ENCODE measurements around the gene LRRC75A. TPM values are rescaled to one million over a fixed set of nuclear protein-coding genes. Genes with fewer than 3 reads are reported as not detected.

The LRRC75A gene
- total RNA-seq, 3 donors from 2014 or later (not counting 1 experiment from before 2014, with no cell fraction given) = 2.6 to 3.0 (median 3.0) TPM

- no peak overlapping the region for H3K4me3 Mint-ChIP-seq
- Histone ChIP-seq H3K27ac (ENCODE audit: low read length) (no peak overlapping the region), H3K36me3 (ENCODE audit: control insufficient read depth, insufficient read depth, low read length) (no peaks in the 10 kb centered on the region), H3K9me3 (ENCODE audit: control insufficient read depth, insufficient read depth, low read length) (no peaks in the 10 kb centered on the region), H3K4me1 (ENCODE audit: control insufficient read depth, insufficient read depth, low read length) (peaks cover 9% of the 10 kb centered on the region), H3K4me3 (ENCODE audit: low read length) (no peak overlapping the region), H3K27me3 (ENCODE audit: control insufficient read depth, insufficient read depth, low read length) (no peaks in the 10 kb centered on the region)
- H3K27me3 Mint-ChIP-seq (ENCODE audit: low read depth in 2 of 2) = peaks cover 28 to 32% of the 10 kb centered on the region in 2 donors
- no peaks in the 10 kb centered on the region for H3K36me3 Mint-ChIP-seq
- ATAC-seq = no peak
- no peak overlapping the region for H3K27ac Mint-ChIP-seq
- no peak for TF ChIP-seq CTCF (IDR thresholded peaks at IDR 0.05)
- WGBS (ENCODE audit: insufficient coverage) = 91% methylated on average over 6 of the region's 6 CpGs
- H3K9me3 Mint-ChIP-seq = no peaks in the 10 kb centered on the region
- H3K4me1 Mint-ChIP-seq = peaks cover 0 to 8% of the 10 kb centered on the region in 2 donors
- intact Hi-C loops (cut with micrococcal nuclease) = no loop called here
- DNase-seq = no peak
Measured at GRCh38 chr17:16513873-16514272, 21.9 kb upstream of the LRRC75A start.

- H3K9me3 ChIP-seq (ENCODE audit: control insufficient read depth, insufficient read depth, low read length) = no peaks in the 10 kb centered on the region
- no peaks in the 10 kb centered on the region for H3K36me3 Mint-ChIP-seq
- WGBS (ENCODE audit: insufficient coverage) = 8% methylated on average over 3 of the region's 4 CpGs
- ATAC-seq (peak in 1 of 3 donors; percentile 35), DNase-seq (no peak)
- peaks cover 9% of the 10 kb centered on the region for H3K4me1 ChIP-seq (ENCODE audit: control insufficient read depth, insufficient read depth, low read length)
- H3K27ac Mint-ChIP-seq = no peak overlapping the region
- H3K36me3 ChIP-seq (ENCODE audit: control insufficient read depth, insufficient read depth, low read length) = no peaks in the 10 kb centered on the region
- no peak overlapping the region for H3K27ac ChIP-seq (ENCODE audit: low read length)
- H3K9me3 Mint-ChIP-seq = no peaks in the 10 kb centered on the region
- intact Hi-C loops (cut with micrococcal nuclease) = no loop called here
- no peak overlapping the region for H3K4me3 ChIP-seq (ENCODE audit: low read length)
- H3K4me1 Mint-ChIP-seq = peaks cover 0 to 8% of the 10 kb centered on the region in 2 donors
- H3K27me3 ChIP-seq (ENCODE audit: control insufficient read depth, insufficient read depth, low read length) = no peaks in the 10 kb centered on the region
- no peak overlapping the region for H3K4me3 Mint-ChIP-seq
- peaks cover 25 to 33% of the 10 kb centered on the region in 2 donors for H3K27me3 Mint-ChIP-seq (ENCODE audit: low read depth in 2 of 2)
- TF ChIP-seq CTCF (IDR thresholded peaks at IDR 0.05) = no peak
Measured at GRCh38 chr17:16512011-16512410, 20.0 kb upstream of the LRRC75A start.

- TF ChIP-seq CTCF (IDR thresholded peaks at IDR 0.05) = no peak
- Mint-ChIP-seq H3K36me3 (no peaks in the 10 kb centered on the region), H3K27ac (no peak overlapping the region), H3K4me3 (no peak overlapping the region), H3K27me3 (ENCODE audit: low read depth in 2 of 2) (peaks cover 21 to 31% of the 10 kb centered on the region in 2 donors), H3K4me1 (peaks cover 0 to 8% of the 10 kb centered on the region in 2 donors), H3K9me3 (no peaks in the 10 kb centered on the region)
- WGBS (ENCODE audit: insufficient coverage) = 67% methylated on average over 1 of the region's 1 CpG
- Histone ChIP-seq H3K36me3 (ENCODE audit: control insufficient read depth, insufficient read depth, low read length) (no peaks in the 10 kb centered on the region), H3K4me1 (ENCODE audit: control insufficient read depth, insufficient read depth, low read length) (peaks cover 9% of the 10 kb centered on the region), H3K27ac (ENCODE audit: low read length) (no peak overlapping the region), H3K9me3 (ENCODE audit: control insufficient read depth, insufficient read depth, low read length) (no peaks in the 10 kb centered on the region), H3K27me3 (ENCODE audit: control insufficient read depth, insufficient read depth, low read length) (no peaks in the 10 kb centered on the region), H3K4me3 (ENCODE audit: low read length) (no peak overlapping the region)
- no peak for ATAC-seq
- intact Hi-C loops (cut with micrococcal nuclease) = no loop called here
- DNase-seq = no peak
Measured at GRCh38 chr17:16511593-16511992, 19.6 kb upstream of the LRRC75A start.

GRCh38 chr17:16507918-16508533 is 16.0 kb upstream of the LRRC75A start:
- ATAC-seq (no peak), DNase-seq (no peak)
- no peaks in the 10 kb centered on the region for H3K36me3 ChIP-seq (ENCODE audit: control insufficient read depth, insufficient read depth, low read length)
- H3K9me3 ChIP-seq (ENCODE audit: control insufficient read depth, insufficient read depth, low read length) = no peaks in the 10 kb centered on the region
- H3K4me3 Mint-ChIP-seq = no peak overlapping the region
- H3K9me3 Mint-ChIP-seq = no peaks in the 10 kb centered on the region
- no peak overlapping the region for H3K27ac ChIP-seq (ENCODE audit: low read length)
- intact Hi-C loops (cut with micrococcal nuclease) = no loop called here
- H3K4me3 ChIP-seq (ENCODE audit: low read length) = no peak overlapping the region
- peaks cover 0 to 8% of the 10 kb centered on the region in 2 donors for H3K4me1 Mint-ChIP-seq
- H3K27ac Mint-ChIP-seq = no peak overlapping the region
- H3K36me3 Mint-ChIP-seq = no peaks in the 10 kb centered on the region
- no peaks in the 10 kb centered on the region for H3K27me3 ChIP-seq (ENCODE audit: control insufficient read depth, insufficient read depth, low read length)
- H3K4me1 ChIP-seq (ENCODE audit: control insufficient read depth, insufficient read depth, low read length) = peaks cover 9% of the 10 kb centered on the region
- peaks cover 0 to 9% of the 10 kb centered on the region in 2 donors for H3K27me3 Mint-ChIP-seq (ENCODE audit: low read depth in 2 of 2)
- 89% methylated on average over 8 of the region's 8 CpGs for WGBS (ENCODE audit: insufficient coverage)
- no peak for TF ChIP-seq CTCF (IDR thresholded peaks at IDR 0.05)
